Calu3 (cell line): Measurements from ENCODE around the gene SRMS. TPM values are rescaled to one million over a fixed set of nuclear protein-coding genes. Genes with fewer than 3 reads are reported as not detected.

ENCODE experiments used
- BruUV-seq: library from RNA; stranded (reverse); fragments of 400-500 nt; replicated peaks from 2 replicates; lab custom pipeline; 2021; lab: Mats Ljungman, UMichigan
- CTCF ChIA-PET: fragments of 300-600 bp; sonication (Branson Sonifier 250); formaldehyde crosslinking; loops from one replicate; lab custom pipeline; 2022; ENCODE audit warnings: antibody characterized with exemption; lab: Charles Lee
- DNase-seq: peaks from one replicate; pipeline ENCODE4 v3.0.0; 2022
- H3K27ac Mint-ChIP-seq: one replicate; pipeline ENCODE4 v1.8.0; 2022; ENCODE audit warnings: mixed read lengths; ENCODE audit not compliant: unreplicated experiment
- H3K27me3 Mint-ChIP-seq: one replicate; pipeline ENCODE4 v1.8.0; 2022; ENCODE audit warnings: mixed read lengths; ENCODE audit not compliant: unreplicated experiment
- H3K36me3 Mint-ChIP-seq: one replicate; pipeline ENCODE4 v1.8.0; 2022; ENCODE audit warnings: mild to moderate bottlenecking, moderate library complexity, mixed read lengths; ENCODE audit not compliant: insufficient read depth, unreplicated experiment
- H3K4me1 Mint-ChIP-seq: one replicate; pipeline ENCODE4 v1.8.0; 2022; ENCODE audit warnings: mild to moderate bottlenecking, low read depth, mixed read lengths; ENCODE audit not compliant: unreplicated experiment
- H3K4me3 Mint-ChIP-seq: one replicate; pipeline ENCODE4 v1.8.0; 2022; ENCODE audit warnings: mild to moderate bottlenecking, low read depth, moderate library complexity, mixed read lengths; ENCODE audit not compliant: unreplicated experiment
- H3K9me3 Mint-ChIP-seq: one replicate; pipeline ENCODE4 v1.8.0; 2022; ENCODE audit warnings: low read depth, mixed read lengths; ENCODE audit not compliant: unreplicated experiment
- CTCF ChIP-seq: fragments of 200-600 bp; IDR thresholded peaks from one replicate; pipeline ENCODE4 v1.8.0; 2022; ENCODE audit warnings: antibody characterized with exemption; ENCODE audit not compliant: unreplicated experiment
- intact Hi-C: fragments of 100-400 bp; cut with micrococcal nuclease; formaldehyde crosslinking; loops from one replicate; pipeline ENCODE4 v1.10.0; 2022; ENCODE audit not compliant: unreplicated experiment
- total RNA-seq: library from RNA; stranded (reverse); gene quantifications from 2 replicates; pipeline ENCODE4 v1.2.3, GENCODE V29; 2022

Gene SRMS
- total RNA-seq, 1 experiment from 2014 or later = not detected

DNA sequence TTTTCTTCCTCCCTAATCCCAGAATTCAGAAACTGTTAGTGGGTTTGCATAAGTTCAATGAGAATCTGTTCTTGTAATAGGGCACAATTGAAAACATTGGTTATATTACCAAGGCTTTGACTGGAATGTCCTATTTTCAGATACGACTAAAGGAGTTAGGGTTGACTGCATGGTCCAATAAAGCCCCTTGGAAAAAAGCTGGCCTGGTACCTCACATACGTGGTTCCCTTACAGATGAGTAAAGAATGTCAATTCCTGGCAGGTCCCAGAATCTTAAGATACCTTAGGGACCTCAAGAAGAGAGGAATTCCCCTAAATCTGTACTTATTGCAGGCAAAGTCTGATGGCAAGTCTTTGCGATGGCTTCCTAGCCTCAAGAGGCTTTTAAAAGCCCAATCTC is 22.4 kb downstream of the SRMS start:
- H3K4me3 Mint-ChIP-seq = no peak overlapping the region

GRCh38 chr20:63522981-63523611 is 24.5 kb downstream of the SRMS start:
- H3K27me3 Mint-ChIP-seq = no peaks in the 10 kb centered on the region
- CTCF ChIA-PET = interaction anchor here (1.0 kb wide), 1 partner anchor 13 kb away, joined by 3 read pairs; no protein-coding TSS in a partner anchor
- TSS peak; percentile 1 for BruUV-seq
- intact Hi-C loops = loop anchor here (5.0 kb wide), 1 partner anchor 81 kb away; no protein-coding TSS in a partner anchor
- TF ChIP-seq CTCF = no peak
- DNase-seq = no peak
- H3K36me3 Mint-ChIP-seq = peaks cover 92% of the 10 kb centered on the region
- H3K4me3 Mint-ChIP-seq = peak overlapping the region; percentile 95
- H3K9me3 Mint-ChIP-seq = no peaks in the 10 kb centered on the region
- H3K27ac Mint-ChIP-seq = peak overlapping the region; percentile 89
- H3K4me1 Mint-ChIP-seq = peaks cover 18% of the 10 kb centered on the region

More for the DNA sequence above, 22.4 kb downstream of the SRMS start:
- intact Hi-C loops = no loop called here
- peaks cover 90% of the 10 kb centered on the region for H3K36me3 Mint-ChIP-seq
- no peaks in the 10 kb centered on the region for H3K9me3 Mint-ChIP-seq
- peak overlapping the region; percentile 7 for H3K27ac Mint-ChIP-seq
- peaks cover 18% of the 10 kb centered on the region for H3K4me1 Mint-ChIP-seq
- H3K27me3 Mint-ChIP-seq = no peaks in the 10 kb centered on the region
- CTCF ChIA-PET = interaction anchor here (0.7 kb wide), 1 partner anchor 56 kb away, joined by 3 read pairs; no protein-coding TSS in a partner anchor
- no TSS peak for BruUV-seq
- DNase-seq = no peak
- no peak for TF ChIP-seq CTCF

DNA sequence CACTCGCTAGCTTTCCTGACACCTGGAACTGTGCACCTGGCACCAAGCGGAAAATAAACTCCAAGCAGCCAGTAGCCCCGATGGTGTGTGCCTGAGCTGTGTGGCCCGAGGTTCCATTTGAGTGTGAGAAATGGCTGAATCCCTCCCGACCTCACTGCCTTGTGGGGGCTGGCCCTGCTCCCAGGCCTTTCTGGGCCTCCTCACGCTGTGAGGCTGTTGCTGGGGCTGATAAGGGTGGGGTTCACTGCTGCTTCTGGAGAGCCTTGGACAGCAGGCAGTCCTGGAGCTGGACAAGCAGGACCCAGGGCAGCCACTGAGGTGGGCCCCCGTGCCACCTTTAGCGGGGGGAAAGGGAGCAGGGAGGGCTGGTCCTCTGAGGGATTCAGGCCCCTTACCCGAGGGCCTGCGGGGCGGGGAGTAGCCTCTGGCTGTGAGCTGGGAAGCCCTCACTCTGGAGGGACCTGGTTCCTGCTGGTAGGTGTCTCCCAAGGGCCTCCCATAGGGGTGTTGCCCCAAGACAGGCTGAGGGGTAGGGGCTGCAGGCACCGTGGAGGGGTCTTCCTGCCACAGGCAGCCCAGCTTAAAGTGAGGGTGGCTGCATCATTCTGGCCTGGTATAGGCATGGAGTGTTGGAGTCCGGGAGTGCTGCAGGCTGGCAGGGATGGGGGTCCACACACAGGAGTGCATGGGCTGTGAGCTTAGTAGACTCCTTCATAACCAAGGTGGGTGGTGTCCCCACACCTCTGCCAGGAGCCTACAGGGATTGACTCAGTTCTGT is 25.3 kb downstream of the SRMS start:
- Mint-ChIP-seq H3K27ac (peak overlapping the region; percentile 89), H3K36me3 (peaks cover 93% of the 10 kb centered on the region)

More for the DNA sequence above, 25.3 kb downstream of the SRMS start:
- no peak for TF ChIP-seq CTCF
- intact Hi-C loops = loop anchor here (5.0 kb wide), 1 partner anchor 80 kb away; no protein-coding TSS in a partner anchor
- CTCF ChIA-PET = interaction anchor here (1.0 kb wide), 1 partner anchor 14 kb away, joined by 3 read pairs; no protein-coding TSS in a partner anchor
- DNase-seq = no peak
- H3K4me3 Mint-ChIP-seq = peak overlapping the region; percentile 95
- H3K27me3 Mint-ChIP-seq = no peaks in the 10 kb centered on the region
- peaks cover 18% of the 10 kb centered on the region for H3K4me1 Mint-ChIP-seq
- H3K9me3 Mint-ChIP-seq = no peaks in the 10 kb centered on the region
- BruUV-seq = no TSS peak
